Measurements from ENCODE around the gene NUP37. TPM values are rescaled to one million over a fixed set of nuclear protein-coding genes. Genes with fewer than 3 reads are reported as not detected.
"Not testable (repeated sequence)": the region's sequence is repeated elsewhere in the genome, so short reads cannot be mapped to it uniquely, and the experiment has no call there.

The NUP37 gene
- total RNA-seq, 1 donor from 2014 or later = 19.1 TPM

DNA sequence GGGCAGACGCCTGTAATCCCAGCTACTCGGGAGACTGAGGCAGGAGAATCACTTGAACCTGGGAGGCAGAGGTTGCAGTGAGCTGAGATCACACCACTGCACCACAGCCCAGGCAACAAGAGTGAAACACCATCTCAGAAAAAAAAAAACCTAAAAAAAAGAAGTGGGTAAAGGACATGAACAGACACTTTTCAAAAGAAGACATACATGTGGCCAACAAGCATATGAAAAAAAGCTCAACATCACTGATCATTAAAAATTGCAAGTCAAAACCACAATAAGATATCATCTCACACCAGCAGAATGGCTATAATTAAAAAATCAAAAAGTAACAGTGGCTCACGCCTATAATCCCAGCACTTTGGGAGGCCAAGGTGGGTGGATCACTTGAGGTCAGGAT is 10.8 kb upstream of the NUP37 start:
- DNase-seq; H3K9me3 ChIP-seq; H3K36me3 ChIP-seq; ATAC-seq; intact Hi-C loops (cut with DNase I); H3K27me3 ChIP-seq (ENCODE audit: low read depth); H3K4me1 ChIP-seq; H3K27ac ChIP-seq; H3K4me3 ChIP-seq: not testable (repeated sequence)

- H3K27ac ChIP-seq; H3K27me3 ChIP-seq (ENCODE audit: low read depth); DNase-seq; H3K9me3 ChIP-seq; ATAC-seq; intact Hi-C loops (cut with DNase I); H3K4me3 ChIP-seq: not testable (repeated sequence)
- Histone ChIP-seq H3K4me1 (peaks cover 20% of the 10 kb centered on the region), H3K36me3 (peaks cover 18% of the 10 kb centered on the region)
Observed at GRCh38 chr12:102121328-102121727, 1.4 kb upstream of the NUP37 start.

- intact Hi-C loops (cut with DNase I) = no loop called here
- no peak for DNase-seq
- peak overlapping the region; percentile 88 for H3K4me3 ChIP-seq
Observed at GRCh38 chr12:102120886-102121285, 972 bp upstream of the NUP37 start.

GRCh38 chr12:102120564-102120873 is 605 bp upstream of the NUP37 start:
- DNase-seq (no peak), ATAC-seq (no peak)
- peaks cover 20% of the 10 kb centered on the region for H3K4me1 ChIP-seq
- no peaks in the 10 kb centered on the region for H3K27me3 ChIP-seq (ENCODE audit: low read depth)
- TF ChIP-seq, protein P1, sequence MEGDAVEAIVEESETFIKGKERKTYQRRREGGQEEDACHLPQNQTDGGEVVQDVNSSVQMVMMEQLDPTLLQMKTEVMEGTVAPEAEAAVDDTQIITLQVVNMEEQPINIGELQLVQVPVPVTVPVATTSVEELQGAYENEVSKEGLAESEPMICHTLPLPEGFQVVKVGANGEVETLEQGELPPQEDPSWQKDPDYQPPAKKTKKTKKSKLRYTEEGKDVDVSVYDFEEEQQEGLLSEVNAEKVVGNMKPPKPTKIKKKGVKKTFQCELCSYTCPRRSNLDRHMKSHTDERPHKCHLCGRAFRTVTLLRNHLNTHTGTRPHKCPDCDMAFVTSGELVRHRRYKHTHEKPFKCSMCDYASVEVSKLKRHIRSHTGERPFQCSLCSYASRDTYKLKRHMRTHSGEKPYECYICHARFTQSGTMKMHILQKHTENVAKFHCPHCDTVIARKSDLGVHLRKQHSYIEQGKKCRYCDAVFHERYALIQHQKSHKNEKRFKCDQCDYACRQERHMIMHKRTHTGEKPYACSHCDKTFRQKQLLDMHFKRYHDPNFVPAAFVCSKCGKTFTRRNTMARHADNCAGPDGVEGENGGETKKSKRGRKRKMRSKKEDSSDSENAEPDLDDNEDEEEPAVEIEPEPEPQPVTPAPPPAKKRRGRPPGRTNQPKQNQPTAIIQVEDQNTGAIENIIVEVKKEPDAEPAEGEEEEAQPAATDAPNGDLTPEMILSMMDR (IDR thresholded peaks at IDR 0.05) = no peak
- intact Hi-C loops (cut with DNase I) = no loop called here
- H3K4me3 ChIP-seq = peak overlapping the region; percentile 88
- peaks cover 26% of the 10 kb centered on the region for H3K36me3 ChIP-seq
- peak overlapping the region; percentile 90 for H3K27ac ChIP-seq
- no peaks in the 10 kb centered on the region for H3K9me3 ChIP-seq

More at GRCh38 chr12:102120886-102121285, 972 bp upstream of the NUP37 start:
- TF ChIP-seq, protein P1 (IDR thresholded peaks at IDR 0.05) = no peak
- Histone ChIP-seq H3K27me3 (ENCODE audit: low read depth) (no peaks in the 10 kb centered on the region), H3K9me3 (no peaks in the 10 kb centered on the region), H3K27ac (no peak overlapping the region), H3K36me3 (peaks cover 23% of the 10 kb centered on the region), H3K4me1 (peaks cover 20% of the 10 kb centered on the region)
- no peak for ATAC-seq

DNA sequence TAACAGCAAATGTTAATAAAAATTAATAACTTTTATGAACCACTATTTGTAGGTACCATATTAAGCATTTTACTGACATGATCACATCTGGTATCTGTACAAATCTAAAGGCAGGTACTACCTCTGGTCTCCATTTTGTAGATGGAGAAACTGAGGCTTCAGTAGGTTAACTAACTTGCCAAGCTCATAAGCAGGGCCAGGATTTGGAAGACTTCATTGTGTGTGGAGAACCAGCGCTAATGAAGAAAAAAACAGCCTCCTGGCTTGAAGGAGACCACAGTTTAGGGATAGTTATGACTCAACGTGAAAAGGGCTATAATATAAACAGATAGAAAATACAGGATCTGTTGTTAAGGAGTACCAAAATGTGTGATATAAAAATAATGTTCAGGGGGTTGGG is 1.0 kb downstream of the NUP37 start:
- Histone ChIP-seq H3K27ac (no peak overlapping the region), H3K9me3 (no peaks in the 10 kb centered on the region), H3K36me3 (peaks cover 33% of the 10 kb centered on the region), H3K27me3 (ENCODE audit: low read depth) (no peaks in the 10 kb centered on the region), H3K4me3 (peak overlapping the region; percentile 88), H3K4me1 (peaks cover 20% of the 10 kb centered on the region)
- intact Hi-C loops (cut with DNase I) = no loop called here
- TF ChIP-seq, protein P1 (IDR thresholded peaks at IDR 0.05) = no peak
- ATAC-seq = no peak
- no peak for DNase-seq

DNA sequence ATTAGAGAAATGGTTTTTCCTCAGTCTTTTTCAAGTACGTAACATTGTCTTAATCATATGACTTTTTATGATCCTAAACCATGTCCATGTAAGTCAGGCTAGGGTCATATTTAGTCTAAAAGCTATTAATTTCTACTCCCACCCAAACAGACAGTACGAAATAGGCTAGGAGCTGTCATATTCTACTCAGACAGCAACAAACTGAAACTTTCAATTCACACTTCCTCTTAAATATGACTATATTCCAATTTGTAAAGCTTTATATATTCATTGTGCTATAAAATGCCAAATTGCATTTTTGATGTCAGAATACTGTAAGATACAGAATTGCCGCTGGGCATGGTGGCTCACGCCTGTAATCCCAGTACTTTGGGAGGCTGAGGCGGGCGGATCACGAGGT is 3.5 kb downstream of the NUP37 start:
- no peak for ATAC-seq
- peaks cover 41% of the 10 kb centered on the region for H3K36me3 ChIP-seq
- peaks cover 20% of the 10 kb centered on the region for H3K4me1 ChIP-seq
- intact Hi-C loops (cut with DNase I) = no loop called here
- no peak overlapping the region for H3K4me3 ChIP-seq
- no peaks in the 10 kb centered on the region for H3K27me3 ChIP-seq (ENCODE audit: low read depth)
- no peak for DNase-seq
- no peak overlapping the region for H3K27ac ChIP-seq
- TF ChIP-seq, protein P1 (IDR thresholded peaks at IDR 0.05) = no peak
- H3K9me3 ChIP-seq = no peaks in the 10 kb centered on the region

DNA sequence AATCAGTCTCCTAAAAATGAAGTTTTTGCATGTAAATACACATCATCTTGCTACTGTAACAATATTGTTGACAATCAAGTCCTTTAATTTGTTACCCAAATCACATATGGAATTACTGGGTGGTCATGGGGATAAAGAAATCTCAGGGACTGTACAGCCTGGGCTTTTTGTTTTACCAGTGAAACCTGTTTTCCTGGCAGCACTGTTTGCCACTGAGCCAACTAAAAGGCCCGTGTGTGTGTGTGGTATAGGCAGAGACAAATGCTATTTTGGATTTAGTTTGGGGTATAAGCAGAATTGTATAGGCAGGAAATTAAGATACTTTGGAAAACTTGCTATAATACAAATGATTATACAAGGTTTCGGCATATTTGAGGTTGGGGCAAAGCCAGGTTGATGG is 5.7 kb downstream of the NUP37 start:
- Histone ChIP-seq H3K9me3 (no peaks in the 10 kb centered on the region), H3K4me1 (peaks cover 8% of the 10 kb centered on the region), H3K27ac (no peak overlapping the region), H3K4me3 (no peak overlapping the region), H3K36me3 (peaks cover 63% of the 10 kb centered on the region), H3K27me3 (ENCODE audit: low read depth) (no peaks in the 10 kb centered on the region)
- ATAC-seq (no peak), DNase-seq (no peak)
- intact Hi-C loops (cut with DNase I) = no loop called here
- TF ChIP-seq, protein P1 (IDR thresholded peaks at IDR 0.05) = no peak

All from lower lobe of right lung (tissue), 2 donors.